Subcutaneous abdominal adipose tissue (tissue), 5 donors: ENCODE measurements around the gene PRKCE.

ENCODE experiments used
- H3K27ac ChIP-seq: one replicate; pipeline ENCODE4 v1.7.0; 2013; ENCODE audit warnings: low read depth, mild to moderate bottlenecking, inconsistent platforms, low read length, moderate library complexity
- H3K27me3 ChIP-seq, 5 donors: one replicate each; pipeline ENCODE4 v1.7.0; 2013; ENCODE audit warnings: low read length in 5 of 5, inconsistent platforms in 1 of 5; ENCODE audit not compliant: control insufficient read depth in 5 of 5, insufficient read depth in 4 of 5
- H3K36me3 ChIP-seq, 5 donors: one replicate each; pipeline ENCODE4 v1.7.0; 2013; ENCODE audit warnings: low read length in 5 of 5; ENCODE audit not compliant: control insufficient read depth in 5 of 5, insufficient read depth in 5 of 5
- H3K4me1 ChIP-seq, 5 donors: one replicate each; pipeline ENCODE4 v1.7.0; 2013; ENCODE audit warnings: low read length in 5 of 5, mild to moderate bottlenecking in 3 of 5, moderate library complexity in 1 of 5; ENCODE audit not compliant: control insufficient read depth in 5 of 5, insufficient read depth in 5 of 5
- H3K4me3 ChIP-seq, 5 donors: one replicate each; pipeline ENCODE4 v1.7.0; 2013; ENCODE audit warnings: low read length in 5 of 5, low read depth in 1 of 5
- H3K9ac ChIP-seq, 5 donors: one replicate each; pipeline ENCODE4 v1.7.0; 2013; ENCODE audit warnings: low read length in 5 of 5, mild to moderate bottlenecking in 4 of 5, moderate library complexity in 3 of 5
- H3K9me3 ChIP-seq, 5 donors: one replicate each; pipeline ENCODE4 v1.7.0; 2013; ENCODE audit warnings: low read length in 5 of 5; ENCODE audit not compliant: control insufficient read depth in 5 of 5
- donor health status: healthy.
- donor health status: healthy.
- donor health status: healthy.
- donor health status: healthy.
- donor health status: healthy.

Gene PRKCE

GRCh38 chr2:45680351-45680967 lies 29.0 kb downstream of the PRKCE start:
- Histone ChIP-seq H3K9ac (no peak overlapping the region), H3K9me3 (no peaks in the 10 kb centered on the region), H3K27me3 (no peaks in the 10 kb centered on the region), H3K36me3 (no peaks in the 10 kb centered on the region), H3K27ac (no peak overlapping the region), H3K4me3 (no peak overlapping the region), H3K4me1 (peaks cover 6 to 38% (median 24%) of the 10 kb centered on the region in 5 donors)

- H3K9me3 ChIP-seq = no peaks in the 10 kb centered on the region
- peaks cover 4 to 30% (median 12%) of the 10 kb centered on the region in 5 donors for H3K4me1 ChIP-seq
- no peak overlapping the region for H3K9ac ChIP-seq
- no peak overlapping the region for H3K4me3 ChIP-seq
- no peaks in the 10 kb centered on the region for H3K36me3 ChIP-seq
- H3K27ac ChIP-seq = no peak overlapping the region
- H3K27me3 ChIP-seq = no peaks in the 10 kb centered on the region
These were observed 30.2 kb downstream of the PRKCE start for GRCh38 chr2:45681675-45682074.

- Histone ChIP-seq H3K4me3 (no peak overlapping the region), H3K9ac (no peak overlapping the region), H3K9me3 (no peaks in the 10 kb centered on the region), H3K36me3 (no peaks in the 10 kb centered on the region), H3K27me3 (no peaks in the 10 kb centered on the region), H3K27ac (no peak overlapping the region), H3K4me1 (peaks cover 4 to 30% (median 12%) of the 10 kb centered on the region in 5 donors)
These were observed 31.8 kb downstream of the PRKCE start for GRCh38 chr2:45683292-45683691.

- no peaks in the 10 kb centered on the region for H3K27me3 ChIP-seq
- peaks cover 4 to 30% (median 11%) of the 10 kb centered on the region in 5 donors for H3K4me1 ChIP-seq
- no peak overlapping the region for H3K4me3 ChIP-seq
- H3K9ac ChIP-seq = no peak overlapping the region
- no peaks in the 10 kb centered on the region for H3K9me3 ChIP-seq
- no peaks in the 10 kb centered on the region for H3K36me3 ChIP-seq
- H3K27ac ChIP-seq = no peak overlapping the region
These were observed 33.3 kb downstream of the PRKCE start for GRCh38 chr2:45684756-45685155.

GRCh38 chr2:45685260-45685659 lies 33.8 kb downstream of the PRKCE start:
- no peaks in the 10 kb centered on the region for H3K9me3 ChIP-seq
- H3K9ac ChIP-seq = no peak overlapping the region
- H3K36me3 ChIP-seq = no peaks in the 10 kb centered on the region
- no peak overlapping the region for H3K27ac ChIP-seq
- no peak overlapping the region for H3K4me3 ChIP-seq
- H3K27me3 ChIP-seq = no peaks in the 10 kb centered on the region
- H3K4me1 ChIP-seq = peaks cover 4 to 30% (median 10%) of the 10 kb centered on the region in 5 donors

GRCh38 chr2:45687964-45688363 lies 36.5 kb downstream of the PRKCE start:
- H3K27me3 ChIP-seq = no peaks in the 10 kb centered on the region
- H3K4me1 ChIP-seq = peaks cover 3 to 21% (median 4%) of the 10 kb centered on the region in 5 donors
- H3K9ac ChIP-seq = no peak overlapping the region
- H3K27ac ChIP-seq = no peak overlapping the region
- no peaks in the 10 kb centered on the region for H3K9me3 ChIP-seq
- H3K36me3 ChIP-seq = no peaks in the 10 kb centered on the region
- no peak overlapping the region for H3K4me3 ChIP-seq

- H3K9me3 ChIP-seq = no peaks in the 10 kb centered on the region
- H3K27me3 ChIP-seq = no peaks in the 10 kb centered on the region
- H3K4me3 ChIP-seq = no peak overlapping the region
- H3K4me1 ChIP-seq = peaks cover 0 to 15% (median 4%) of the 10 kb centered on the region in 5 donors
- H3K36me3 ChIP-seq = no peaks in the 10 kb centered on the region
- no peak overlapping the region for H3K9ac ChIP-seq
- no peak overlapping the region for H3K27ac ChIP-seq
These were observed 37.2 kb downstream of the PRKCE start for GRCh38 chr2:45688479-45689298.

- Histone ChIP-seq H3K36me3 (no peaks in the 10 kb centered on the region), H3K27ac (no peak overlapping the region), H3K9ac (no peak overlapping the region), H3K4me1 (peaks cover 0 to 7% (median 4%) of the 10 kb centered on the region in 5 donors), H3K4me3 (no peak overlapping the region), H3K27me3 (no peaks in the 10 kb centered on the region), H3K9me3 (no peaks in the 10 kb centered on the region)
These were observed 38.8 kb downstream of the PRKCE start for GRCh38 chr2:45690231-45690630.

- Histone ChIP-seq H3K27me3 (no peaks in the 10 kb centered on the region), H3K4me3 (no peak overlapping the region), H3K27ac (no peak overlapping the region), H3K9me3 (no peaks in the 10 kb centered on the region), H3K36me3 (no peaks in the 10 kb centered on the region), H3K9ac (no peak overlapping the region), H3K4me1 (peaks cover 0 to 7% (median 4%) of the 10 kb centered on the region in 5 donors)
These were observed 39.9 kb downstream of the PRKCE start for GRCh38 chr2:45691171-45691999.

GRCh38 chr2:45692566-45692965 lies 41.1 kb downstream of the PRKCE start:
- no peak overlapping the region for H3K4me3 ChIP-seq
- H3K9me3 ChIP-seq = no peaks in the 10 kb centered on the region
- H3K36me3 ChIP-seq = no peaks in the 10 kb centered on the region
- H3K27ac ChIP-seq = no peak overlapping the region
- no peak overlapping the region for H3K9ac ChIP-seq
- H3K4me1 ChIP-seq = peaks cover 0 to 7% (median 4%) of the 10 kb centered on the region in 5 donors
- no peaks in the 10 kb centered on the region for H3K27me3 ChIP-seq
